ENCODE results near the gene MEF2D. TPM values are rescaled to one million over a fixed set of nuclear protein-coding genes. Genes with fewer than 3 reads are reported as not detected.

MEF2D gene
- polyA plus RNA-seq, 1 experiment, result 9.9 TPM

GRCh38 chr1:156476501-156477298 lies 23.9 kb downstream of the MEF2D start:
- Histone ChIP-seq H3K4me3 (ENCODE audit: low read depth, low read length) (no peak overlapping the region), H3K27me3 (ENCODE audit: control insufficient read depth, insufficient read depth, low read length) (no peaks in the 10 kb centered on the region), H3K9me3 (ENCODE audit: control insufficient read depth, insufficient read depth, low read length) (no peaks in the 10 kb centered on the region), H3K27ac (ENCODE audit: low read depth, low read length) (peak overlapping the region; percentile 97)
- POLR2A ChIA-PET, result interaction anchor here (1.4 to 3.0 kb wide), 4 partner anchors 12 to 95 kb away, joined by 3 to 33 read pairs (median 10); partner anchors contain the start of gene MEF2D
- peak; percentile 56 for DNase-seq (ENCODE audit: low read depth, low spot score)
- CTCF ChIA-PET, result interaction anchor here (0.8 to 1.3 kb wide), 5 partner anchors 19 to 128 kb away, joined by 3 to 4 read pairs (median 4); no protein-coding TSS in a partner anchor
- no peak for TF ChIP-seq CTCF (IDR thresholded peaks at IDR 0.05; ENCODE audit: low read depth, low read length)

GRCh38 chr1:156475568-156476500 lies 24.7 kb downstream of the MEF2D start:
- no peaks in the 10 kb centered on the region for H3K9me3 ChIP-seq (ENCODE audit: control insufficient read depth, insufficient read depth, low read length)
- H3K27ac ChIP-seq (ENCODE audit: low read depth, low read length), result peak overlapping the region; percentile 97
- H3K4me3 ChIP-seq (ENCODE audit: low read depth, low read length), result no peak overlapping the region
- POLR2A ChIA-PET, result interaction anchor here (0.7 to 3.0 kb wide), 5 partner anchors 13 to 95 kb away, joined by 3 to 33 read pairs (median 4); partner anchors contain the start of gene MEF2D
- no peak for TF ChIP-seq CTCF (IDR thresholded peaks at IDR 0.05; ENCODE audit: low read depth, low read length)
- DNase-seq (ENCODE audit: low read depth, low spot score), result peak; percentile 93
- CTCF ChIA-PET, result interaction anchor here (1.1 to 1.3 kb wide), 2 partner anchors 18 to 90 kb away, joined by 4 read pairs; no protein-coding TSS in a partner anchor
- no peaks in the 10 kb centered on the region for H3K27me3 ChIP-seq (ENCODE audit: control insufficient read depth, insufficient read depth, low read length)

- POLR2A ChIA-PET, result interaction anchor here (1.4 to 3.0 kb wide), 3 partner anchors 25 to 96 kb away, joined by 4 to 33 read pairs (median 15); partner anchors contain the start of gene MEF2D
- no peak for DNase-seq (ENCODE audit: low read depth, low spot score)
- no peaks in the 10 kb centered on the region for H3K27me3 ChIP-seq (ENCODE audit: control insufficient read depth, insufficient read depth, low read length)
- H3K9me3 ChIP-seq (ENCODE audit: control insufficient read depth, insufficient read depth, low read length), result no peaks in the 10 kb centered on the region
- no peak overlapping the region for H3K4me3 ChIP-seq (ENCODE audit: low read depth, low read length)
- CTCF ChIA-PET, result no interaction called here
- no peak for TF ChIP-seq CTCF (IDR thresholded peaks at IDR 0.05; ENCODE audit: low read depth, low read length)
- H3K27ac ChIP-seq (ENCODE audit: low read depth, low read length), result peak overlapping the region; percentile 25
Observed at GRCh38 chr1:156474966-156475365, 25.6 kb downstream of the MEF2D start.

DNA sequence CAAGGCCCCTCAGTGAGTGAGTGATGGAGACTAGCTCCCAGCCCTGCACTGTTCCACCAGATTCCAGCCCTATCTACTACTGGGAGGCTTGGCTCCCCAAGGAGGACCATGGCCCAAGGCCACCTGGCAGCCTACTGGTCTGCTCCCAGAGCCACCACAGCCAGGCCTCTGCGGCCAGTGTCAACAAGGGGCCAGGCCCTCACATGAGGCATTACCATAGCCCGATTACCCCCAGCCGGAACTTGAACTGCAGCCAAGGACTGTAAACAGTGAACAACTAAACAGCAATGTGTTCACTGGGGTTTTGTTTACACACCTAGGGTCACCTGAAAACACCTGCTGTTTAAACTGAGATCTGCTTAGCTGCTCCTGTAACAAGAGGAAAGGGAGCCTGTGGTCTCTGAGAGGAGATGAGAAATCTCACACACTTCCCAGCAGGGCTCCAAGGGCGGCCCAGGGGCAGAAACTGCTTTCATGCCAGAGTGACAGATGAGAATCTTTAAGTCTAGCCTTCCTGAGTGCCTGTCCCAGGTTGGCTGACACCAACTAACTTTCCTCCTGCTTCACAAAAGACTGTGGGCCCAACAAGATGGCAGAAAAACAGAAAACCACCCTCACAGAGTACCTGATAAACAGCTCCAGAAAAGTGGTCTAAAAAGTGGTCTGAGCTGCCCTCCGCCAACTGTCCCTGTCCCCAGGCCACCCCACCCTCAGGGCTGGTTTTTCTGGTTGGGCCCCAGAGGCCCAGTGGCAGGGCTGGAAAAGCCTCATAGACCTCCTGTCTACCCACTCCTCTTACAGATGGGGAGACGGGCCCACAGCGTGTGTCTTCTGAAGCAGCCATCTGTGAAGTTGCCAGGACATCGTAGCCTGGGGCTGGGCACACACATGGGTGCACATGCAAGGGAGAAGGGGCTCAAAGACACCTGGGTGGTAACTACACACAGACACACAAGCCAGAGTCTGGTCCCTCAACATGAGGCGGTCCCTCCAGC lies 28.8 kb downstream of the MEF2D start:
- ChIA-PET CTCF (interaction anchor here (0.5 to 1.4 kb wide), 2 partner anchors 26 to 33 kb away, joined by 3 to 7 read pairs; no protein-coding TSS in a partner anchor), POLR2A (no interaction called here)
- no peaks in the 10 kb centered on the region; the same call in 1 of the 2 replicates for H3K9me3 ChIP-seq (ENCODE audit: control insufficient read depth, insufficient read depth, low read length)
- H3K27me3 ChIP-seq (ENCODE audit: control insufficient read depth, insufficient read depth, low read length), result no peaks in the 10 kb centered on the region
- H3K27ac ChIP-seq (ENCODE audit: low read depth, low read length), result no peak overlapping the region
- TF ChIP-seq CTCF (IDR thresholded peaks at IDR 0.05; ENCODE audit: low read depth, low read length), result no peak
- no peak for DNase-seq (ENCODE audit: low read depth, low spot score)
- H3K4me3 ChIP-seq (ENCODE audit: low read depth, low read length), result no peak overlapping the region
